Measurements from ENCODE around the gene CDKN2A.

CDKN2A gene

GRCh38 chr9:21941337-21941995 is 52.7 kb downstream of the CDKN2A start:
- DNase-seq (ENCODE audit: low read depth) = no peak

- DNase-seq (ENCODE audit: low read depth) = peak; percentile 15
Measured at GRCh38 chr9:21936161-21936560, 58.0 kb downstream of the CDKN2A start.

GRCh38 chr9:21935631-21936030 is 58.6 kb downstream of the CDKN2A start:
- DNase-seq (ENCODE audit: low read depth) = no peak

- peak; percentile 38 for DNase-seq (ENCODE audit: low read depth)
Measured at GRCh38 chr9:21933865-21934264, 60.3 kb downstream of the CDKN2A start.

DNA sequence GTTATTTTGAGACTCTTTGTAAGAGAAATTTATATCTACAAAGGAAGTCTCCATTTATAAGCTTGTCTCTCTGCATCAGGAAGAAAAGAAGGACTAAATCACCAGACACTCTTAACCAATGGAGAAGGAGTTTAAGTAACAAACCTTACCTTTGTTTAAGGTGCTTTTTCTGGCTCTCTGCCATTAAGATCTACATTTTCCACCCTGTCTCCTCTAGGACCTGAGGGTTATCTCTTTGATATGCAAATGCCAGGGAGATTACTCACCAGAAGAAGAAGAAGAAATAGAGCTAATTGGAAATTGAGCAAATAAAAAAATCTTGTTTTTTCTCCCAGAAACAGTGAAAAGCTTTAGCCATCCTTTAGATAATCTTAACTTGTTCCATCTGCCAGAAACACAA is 60.9 kb downstream of the CDKN2A start:
- no peak for DNase-seq (ENCODE audit: low read depth)

- DNase-seq (ENCODE audit: low read depth) = peak; percentile 11
Measured at GRCh38 chr9:21931428-21931827, 62.8 kb downstream of the CDKN2A start.

GRCh38 chr9:21927752-21928151 is 66.4 kb downstream of the CDKN2A start:
- DNase-seq (ENCODE audit: low read depth) = no peak

GRCh38 chr9:21923694-21924093 is 70.5 kb downstream of the CDKN2A start:
- no peak for DNase-seq (ENCODE audit: low read depth)

- peak; percentile 50 for DNase-seq (ENCODE audit: low read depth)
Measured at GRCh38 chr9:21919377-21920362, 74.5 kb downstream of the CDKN2A start.

All from fibroblast of gingiva (primary cell).